Measurements from ENCODE around the gene KRTAP10-4.

Gene KRTAP10-4

GRCh38 chr21:44618909-44619308 is 45.4 kb downstream of the KRTAP10-4 start:
- DNase-seq: no peak

DNA sequence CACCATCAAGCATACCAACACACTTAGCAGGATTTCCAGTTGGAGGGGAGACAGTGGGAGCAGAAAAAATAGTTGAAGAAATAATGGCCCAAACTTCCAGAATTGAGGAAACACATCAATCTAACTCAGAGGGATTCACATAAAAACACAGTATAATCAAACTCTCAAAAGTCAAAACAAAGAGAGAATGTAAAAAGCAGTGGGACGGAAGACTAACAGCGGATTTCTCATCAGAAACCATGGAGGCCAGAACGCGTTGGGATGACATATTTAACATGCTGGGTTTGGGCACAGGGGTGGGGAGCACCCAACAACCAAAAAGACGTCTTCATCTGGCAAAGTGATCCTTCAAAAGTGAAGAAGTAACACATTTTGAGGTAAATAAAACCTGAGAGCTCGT is 46.4 kb downstream of the KRTAP10-4 start:
- no peak for DNase-seq

DNA sequence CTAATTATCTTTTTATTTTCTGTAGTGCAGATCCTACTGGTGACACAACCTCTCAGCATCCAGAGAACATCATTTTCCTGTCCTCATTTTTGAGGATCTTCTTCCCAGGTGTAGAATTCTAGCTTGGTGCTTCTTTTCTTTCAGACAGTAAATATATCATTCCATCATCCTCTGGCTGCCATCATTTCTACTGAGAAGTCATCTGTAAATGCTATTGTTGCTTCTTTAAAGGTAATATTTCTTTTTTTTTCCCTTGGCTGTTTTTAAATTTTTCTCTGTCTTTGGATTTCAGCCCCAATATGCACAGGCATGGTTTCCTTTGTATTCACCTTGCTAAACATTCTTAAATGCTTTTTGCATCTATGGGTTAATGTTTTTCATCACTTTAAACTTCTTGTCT is 50.0 kb downstream of the KRTAP10-4 start:
- DNase-seq: no peak

Data from NCI-H2171 treated with DMSO at 0.1 percent for 48 hours (cell line).